K562 (cell line): ENCODE results near the gene GP2.

Experiments used
- CBX2 ChIP-seq: fragments of 200-600 bp; sonication (generic); IDR thresholded peaks from one replicate; pipeline ENCODE4 v1.6.1; 2012; ENCODE audit warnings: mild to moderate bottlenecking, low read length, inconsistent platforms; ENCODE audit not compliant: insufficient read depth, poor library complexity, severe bottlenecking
- ZKSCAN8 ChIP-seq: fragments of 200-800 bp; sonication (Bioruptor generic); IDR thresholded peaks from 2 replicates; pipeline ENCODE4 v1.6.1; 2016; ENCODE audit warnings: missing genetic modification characterization, missing compliant biosample characterization
- TF ChIP-seq, protein P1 (sequence below): sonication (generic); formaldehyde crosslinking; IDR thresholded peaks from 2 replicates; pipeline ENCODE4 v1.8.1; 2022; ENCODE audit warnings: missing genetic modification reagents

GRCh38 chr16:20359997-20360396 is 32.7 kb upstream of the GP2 start:
- TF ChIP-seq, protein P1, sequence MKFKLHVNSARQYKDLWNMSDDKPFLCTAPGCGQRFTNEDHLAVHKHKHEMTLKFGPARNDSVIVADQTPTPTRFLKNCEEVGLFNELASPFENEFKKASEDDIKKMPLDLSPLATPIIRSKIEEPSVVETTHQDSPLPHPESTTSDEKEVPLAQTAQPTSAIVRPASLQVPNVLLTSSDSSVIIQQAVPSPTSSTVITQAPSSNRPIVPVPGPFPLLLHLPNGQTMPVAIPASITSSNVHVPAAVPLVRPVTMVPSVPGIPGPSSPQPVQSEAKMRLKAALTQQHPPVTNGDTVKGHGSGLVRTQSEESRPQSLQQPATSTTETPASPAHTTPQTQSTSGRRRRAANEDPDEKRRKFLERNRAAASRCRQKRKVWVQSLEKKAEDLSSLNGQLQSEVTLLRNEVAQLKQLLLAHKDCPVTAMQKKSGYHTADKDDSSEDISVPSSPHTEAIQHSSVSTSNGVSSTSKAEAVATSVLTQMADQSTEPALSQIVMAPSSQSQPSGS (CRISPR knock-in tag), result no peak
- TF ChIP-seq CBX2, result no peak
- TF ChIP-seq ZKSCAN8 (CRISPR knock-in tag), result no peak
